ENCODE results near the gene WRAP73.
"Not testable (repeated sequence)": the region's sequence is repeated elsewhere in the genome, so short reads cannot be mapped to it uniquely, and the experiment has no call there.

The WRAP73 gene

DNA sequence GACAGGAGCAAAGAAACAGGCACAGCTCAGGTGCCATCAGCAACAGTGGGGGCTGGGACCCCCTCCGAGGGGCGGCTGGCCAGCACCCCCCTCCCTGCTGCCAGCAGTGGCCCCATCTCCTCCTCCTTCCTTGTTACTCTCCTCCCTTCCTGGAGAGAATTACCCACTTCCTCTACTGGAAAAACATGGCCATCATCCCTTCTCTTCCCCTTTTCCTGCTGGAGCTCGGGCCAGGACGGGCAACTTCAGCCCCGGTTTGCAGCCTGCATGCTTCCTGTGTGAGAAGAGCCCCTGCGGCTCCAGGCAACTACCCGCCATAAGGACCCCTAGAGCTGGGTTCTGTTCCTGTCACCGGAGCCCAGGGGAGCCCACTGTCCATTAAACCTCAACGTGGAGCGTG is 56.2 kb downstream of the WRAP73 start:
- no peak for ATAC-seq

DNA sequence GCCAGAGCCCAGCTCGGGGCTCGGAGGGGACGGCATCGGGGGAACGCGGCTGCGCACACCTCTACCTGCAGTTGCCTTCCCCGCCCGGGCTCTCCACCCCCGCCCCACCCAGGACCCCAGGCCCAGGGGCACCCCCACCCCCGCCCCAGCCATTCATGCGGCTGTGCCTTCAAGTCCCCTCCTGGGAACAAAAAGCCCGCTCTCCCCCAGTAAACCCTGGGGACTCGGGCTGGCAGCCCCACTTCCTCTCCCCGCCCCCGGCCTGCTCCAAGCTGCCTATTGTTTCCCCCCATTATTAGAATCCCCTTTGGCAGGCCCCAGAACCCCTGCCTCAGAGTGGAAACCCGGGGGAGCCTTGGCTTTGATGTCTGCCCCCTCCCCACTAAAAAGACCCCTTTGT is 56.6 kb downstream of the WRAP73 start:
- ATAC-seq, result no peak

DNA sequence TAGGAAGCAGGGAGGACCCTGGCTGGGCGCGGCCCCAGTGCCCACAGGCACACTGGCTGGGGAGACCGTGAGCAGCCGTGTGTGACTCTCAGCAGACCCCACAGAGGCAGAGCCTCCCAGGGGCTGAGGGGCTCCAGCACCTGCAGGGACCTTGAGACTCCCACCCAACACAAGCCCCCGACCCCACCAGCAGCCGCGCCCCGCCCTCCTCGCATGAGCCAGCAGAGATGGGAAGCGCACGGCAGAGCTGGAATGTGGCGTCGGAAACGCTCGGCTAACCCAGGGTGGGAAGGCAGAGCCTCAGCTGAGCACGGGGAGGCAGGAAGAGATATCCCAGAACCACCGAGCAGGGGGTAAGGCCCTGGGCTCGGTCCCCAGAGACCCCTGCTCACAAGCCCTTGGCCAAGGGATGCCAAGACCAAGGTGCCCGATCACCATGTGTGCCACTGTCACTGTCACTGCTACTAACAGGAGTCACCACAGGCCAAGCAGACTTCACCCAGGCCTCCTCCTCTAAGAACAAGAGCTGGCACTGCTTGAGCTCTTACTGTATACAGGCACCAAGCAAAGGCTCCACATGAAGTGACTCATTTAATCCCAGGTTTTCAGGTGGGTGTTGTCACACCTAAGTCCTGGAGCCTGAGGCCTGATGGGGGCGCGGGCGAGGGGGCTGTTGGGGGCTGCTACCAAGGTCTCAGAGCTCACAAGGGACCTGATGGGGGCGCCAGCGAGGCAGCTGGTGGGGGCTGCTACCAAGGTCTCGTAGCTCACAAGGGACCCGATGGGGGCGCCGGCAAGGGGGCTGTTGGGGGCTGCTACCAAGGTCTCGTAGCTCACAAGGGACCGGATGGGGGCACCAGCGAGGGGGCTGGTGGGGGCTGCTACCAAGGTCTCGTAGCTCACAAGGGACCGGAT is 58.7 kb downstream of the WRAP73 start:
- no peak for ATAC-seq

DNA sequence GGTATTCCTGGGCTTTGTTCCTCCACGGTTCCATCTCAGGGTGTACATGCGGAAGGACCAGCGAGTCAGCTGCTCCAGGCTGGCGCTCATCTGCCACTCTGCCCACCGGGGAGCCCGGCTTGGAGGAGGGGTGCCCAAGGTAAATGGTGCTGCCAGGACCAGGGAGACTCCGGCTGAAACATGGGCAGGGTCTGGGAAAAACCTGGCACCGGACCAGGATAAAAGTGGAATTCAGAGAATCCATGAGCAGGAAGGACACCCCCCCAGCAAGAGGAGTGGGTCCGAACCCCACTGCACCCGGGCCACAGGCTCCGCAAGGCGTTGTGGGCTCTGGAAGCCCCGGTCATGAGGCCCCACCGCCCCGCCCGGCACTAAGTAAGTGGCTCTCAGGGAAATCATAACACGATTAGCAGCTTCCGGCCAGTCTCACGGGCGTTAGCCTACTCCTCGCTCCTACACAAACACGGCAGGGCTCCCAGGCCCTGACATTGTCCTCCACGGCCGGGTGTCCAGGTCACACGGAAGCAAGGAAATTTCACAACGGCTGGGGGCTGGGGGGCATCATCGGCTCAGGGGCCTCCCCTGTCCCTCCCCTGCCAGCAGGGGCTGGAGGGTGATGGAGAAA is 59.7 kb downstream of the WRAP73 start:
- ATAC-seq, result no peak

DNA sequence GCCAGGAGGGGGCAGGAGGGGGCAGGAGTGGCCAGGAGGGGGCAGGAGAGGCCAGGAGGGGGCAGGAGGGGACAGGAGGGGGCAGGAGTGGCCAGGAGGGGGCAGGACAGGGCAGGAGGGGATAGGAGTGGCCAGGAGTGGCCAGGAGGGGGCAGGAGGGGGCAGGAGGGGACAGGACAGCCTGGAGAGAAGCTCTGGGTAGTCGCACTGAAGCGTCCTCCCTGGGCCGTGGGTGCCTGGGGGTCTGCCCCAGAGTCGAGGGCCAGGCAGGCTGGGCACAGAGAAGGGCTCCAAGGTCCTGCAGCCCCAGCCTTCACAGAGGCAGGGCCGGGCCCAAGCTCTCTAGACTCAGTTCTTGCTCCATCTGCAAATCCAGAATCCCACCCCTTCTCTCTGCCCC is 61.5 kb downstream of the WRAP73 start:
- ATAC-seq, result no peak

DNA sequence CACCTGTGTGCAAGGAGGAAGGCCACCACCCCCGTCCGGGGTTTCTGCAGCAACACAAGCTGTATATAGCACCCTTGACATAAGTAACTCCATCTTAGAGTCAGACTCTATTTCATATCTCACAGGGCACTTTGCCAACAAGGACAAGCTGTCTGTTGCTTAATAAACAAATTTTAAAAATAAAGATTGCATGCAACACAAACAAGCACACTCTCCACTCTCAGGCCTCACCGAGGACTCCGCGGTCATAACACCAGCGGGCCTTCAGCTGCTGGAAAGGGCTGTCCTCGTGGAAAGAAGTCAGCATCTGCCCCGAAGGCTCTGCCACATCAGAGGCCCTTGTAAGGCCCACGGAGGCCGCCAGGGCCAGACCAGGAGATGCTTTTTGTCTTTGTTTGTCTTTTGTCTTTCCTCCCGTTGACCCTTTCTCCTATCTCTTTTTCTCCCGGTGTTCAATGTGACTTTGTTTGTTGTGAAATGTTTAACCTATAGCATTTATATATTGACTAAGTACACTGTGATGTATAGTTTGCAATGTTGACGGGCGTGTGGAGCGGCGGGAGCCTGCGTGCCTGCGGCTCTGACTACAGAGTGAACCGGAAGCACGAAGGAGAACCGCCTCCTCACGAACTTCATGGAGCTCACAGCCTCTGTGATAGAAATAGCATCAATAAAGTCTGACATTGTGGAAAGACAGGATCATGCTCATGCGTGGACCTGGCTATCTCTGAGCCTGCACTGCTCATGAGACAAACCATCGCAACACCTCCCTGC is 62.7 kb downstream of the WRAP73 start:
- no peak for ATAC-seq

DNA sequence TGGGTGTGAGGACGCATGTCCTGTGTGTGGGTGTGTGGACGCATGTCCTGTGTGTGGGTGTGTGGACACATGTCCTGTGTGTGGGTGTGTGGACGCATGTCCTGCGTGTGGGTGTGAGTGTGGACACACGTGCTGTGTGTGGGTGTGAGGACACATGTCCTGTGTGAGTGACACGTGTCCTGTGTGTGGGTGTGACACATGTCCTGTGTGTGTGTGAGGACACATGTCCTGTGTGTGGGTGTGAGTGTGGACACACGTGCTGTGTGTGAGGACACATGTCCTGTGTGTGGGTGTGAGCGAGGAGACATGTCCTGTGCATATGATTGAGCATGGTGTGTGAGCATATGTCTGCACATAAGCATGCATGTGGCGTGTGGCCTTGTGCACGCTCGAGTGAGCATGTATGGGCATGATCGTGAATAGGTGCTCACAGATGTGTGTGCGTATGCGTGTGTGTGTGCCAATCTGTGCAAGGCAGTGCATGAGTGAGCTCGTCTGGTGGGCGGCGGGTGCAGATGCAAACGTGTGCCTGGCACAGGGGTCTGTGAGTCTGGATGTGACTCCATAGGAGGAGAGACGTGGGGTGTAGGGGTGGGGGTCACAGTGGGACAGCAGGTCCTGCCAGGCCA is 63.8 kb downstream of the WRAP73 start:
- ATAC-seq, result no peak

DNA sequence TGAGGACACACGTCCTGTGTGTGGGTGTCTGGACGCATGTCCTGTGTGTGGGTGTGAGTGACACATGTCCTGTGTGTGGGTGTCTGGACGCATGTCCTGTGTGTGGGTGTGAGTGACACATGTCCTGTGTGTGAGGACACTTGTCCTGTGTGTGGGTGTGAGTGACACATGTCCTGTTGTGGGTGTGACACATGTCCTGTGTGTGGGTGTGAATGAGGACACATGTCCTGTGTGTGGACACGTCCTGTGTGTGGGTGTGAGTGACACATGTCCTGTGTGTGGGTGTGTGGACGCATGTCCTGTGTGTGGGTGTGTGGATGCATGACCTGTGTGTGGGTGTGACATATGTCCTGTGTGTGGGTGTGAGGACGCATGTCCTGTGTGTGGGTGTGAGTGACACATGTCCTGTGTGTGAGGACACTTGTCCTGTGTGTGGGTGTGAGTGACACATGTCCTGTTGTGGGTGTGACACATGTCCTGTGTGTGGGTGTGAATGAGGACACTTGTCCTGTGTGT is 64.5 kb downstream of the WRAP73 start:
- ATAC-seq, result not testable (repeated sequence)

DNA sequence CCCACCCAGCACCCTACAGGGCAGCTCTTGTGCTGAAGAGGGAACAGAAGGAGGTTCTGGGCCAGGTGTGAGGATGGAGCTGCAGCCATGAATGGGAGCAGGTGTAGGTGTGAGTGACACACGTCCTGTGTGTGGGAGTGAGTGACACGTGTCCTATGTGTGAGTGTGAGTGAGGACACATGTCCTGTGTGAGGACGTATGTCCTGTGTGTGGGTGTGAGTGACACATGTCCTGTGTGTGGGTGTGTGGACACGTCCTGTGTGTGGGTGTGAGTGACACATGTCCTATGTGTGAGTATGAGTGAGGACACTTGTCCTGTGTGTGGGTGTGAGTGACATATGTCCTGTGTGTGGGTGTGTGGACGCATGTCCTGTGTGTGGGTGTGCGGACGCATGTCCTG is 65.0 kb downstream of the WRAP73 start:
- peak in 1 of 2 donors; percentile 45 for ATAC-seq

DNA sequence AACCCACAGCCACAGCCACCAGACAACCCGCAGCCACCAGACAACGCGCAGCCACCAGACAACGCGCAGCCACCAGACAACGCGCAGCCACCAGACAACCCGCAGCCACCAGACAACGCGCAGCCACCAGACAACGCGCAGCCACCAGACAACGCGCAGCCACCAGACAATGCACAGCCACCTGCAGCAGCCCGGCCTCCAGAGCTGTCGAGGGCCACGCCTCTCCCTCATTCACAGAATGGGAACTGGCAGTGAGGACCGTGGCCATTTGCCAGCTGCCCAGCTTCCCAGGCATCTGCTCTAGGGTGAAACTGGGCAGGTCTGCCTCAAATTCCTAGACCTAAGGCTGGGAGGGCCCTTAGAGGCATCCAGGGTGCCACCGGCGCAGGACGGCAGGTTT is 66.2 kb downstream of the WRAP73 start:
- not testable (repeated sequence) for ATAC-seq

DNA sequence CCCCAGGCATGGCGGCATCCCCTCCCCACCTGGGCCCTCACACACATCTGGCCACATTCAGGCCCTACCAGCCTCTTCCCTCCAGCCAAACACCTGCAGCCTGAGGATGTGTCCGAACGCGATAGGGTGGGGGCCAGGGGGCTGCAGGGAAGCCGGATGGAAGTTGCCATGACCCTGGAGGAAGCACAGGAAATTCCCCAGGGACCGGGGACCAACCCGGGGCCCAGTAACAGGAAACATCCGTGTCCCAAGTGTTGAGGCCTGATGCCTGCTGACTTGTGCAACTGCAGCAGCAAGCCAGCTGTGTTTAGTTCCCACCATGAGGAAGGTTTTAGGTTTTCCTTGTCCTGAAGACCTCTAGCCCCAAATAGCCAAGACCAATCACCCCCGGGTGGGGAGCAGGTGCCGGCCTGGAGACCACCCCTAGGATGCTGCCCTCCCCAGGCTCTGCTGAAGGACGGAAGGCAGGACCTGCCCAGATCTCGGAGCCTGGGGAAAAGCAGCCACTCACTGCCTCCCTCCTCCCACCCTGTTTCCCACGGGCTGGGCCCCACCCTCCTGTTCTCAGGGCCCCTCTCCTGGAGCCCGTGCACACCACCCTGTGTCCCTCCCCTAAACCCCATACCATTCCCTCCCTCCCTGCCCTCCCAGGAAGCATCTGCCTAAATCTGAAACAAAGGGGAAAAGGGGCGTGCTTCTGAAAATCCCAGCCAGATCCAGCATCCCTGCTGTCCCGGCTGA is 68.4 kb downstream of the WRAP73 start:
- no peak for ATAC-seq

Measured in activated CD4-positive, CD25-positive, alpha-beta regulatory T cell treated with anti-CD3 and anti-CD28 coated beads, Interleukin-2, amount 50 U/mL, for 24 hours (primary cell).